IMR-90 (cell line): Measurements from ENCODE around the gene TAGLN3. TPM values are rescaled to one million over a fixed set of nuclear protein-coding genes. Genes with fewer than 3 reads are reported as not detected.

ENCODE experiments used
- ATAC-seq: fragments of 200-7000 bp; cut with Tn5 transposase; 2 replicates; pipeline ENCODE4 v1.9.1; 2020; ENCODE audit warnings: low read depth, mild to moderate bottlenecking, moderate library complexity
- BruUV-seq: library from RNA; stranded (reverse); fragments of 400-500 nt; replicated peaks from 2 replicates; lab custom pipeline; 2021; lab: Mats Ljungman, UMichigan
- CTCF ChIA-PET: fragments of 300-600 bp; formaldehyde crosslinking; extraction: SDS; loops from one replicate; lab custom pipeline; 2021; ENCODE audit warnings: antibody characterized with exemption; lab: Yijun Ruan, JAX
- POLR2A ChIA-PET: fragments of 300-600 bp; sonication (Branson Sonifier 250); formaldehyde crosslinking; loops from one replicate; lab custom pipeline; 2022; ENCODE audit warnings: antibody characterized with exemption; ENCODE audit not compliant: unreplicated experiment; lab: Charles Lee
- DNase-seq: peaks from one replicate; pipeline ENCODE4 v3.0.0; 2013
- H2AFZ ChIP-seq: replicated peaks from 2 replicates; pipeline ENCODE3; 2013; ENCODE audit warnings: low read length, mild to moderate bottlenecking; ENCODE audit not compliant: poor library complexity
- H2AK5ac ChIP-seq: 2 replicates; pipeline ENCODE4 v1.6.1; 2013; ENCODE audit warnings: low read depth, low read length, inconsistent platforms
- H2AK9ac ChIP-seq: replicated peaks from 2 replicates; pipeline ENCODE3; 2013; ENCODE audit warnings: mild to moderate bottlenecking, low read depth, low read length, moderate library complexity; ENCODE audit not compliant: poor library complexity
- H2BK120ac ChIP-seq: 2 replicates; pipeline ENCODE4 v1.6.1; 2013; ENCODE audit warnings: low read depth, low read length, inconsistent platforms
- H2BK15ac ChIP-seq: 3 replicates; pipeline ENCODE4 v1.6.1; 2013; ENCODE audit warnings: low read depth, low read length, inconsistent platforms
- H2BK20ac ChIP-seq: 2 replicates; pipeline ENCODE4 v1.6.1; 2013; ENCODE audit warnings: low read depth, mild to moderate bottlenecking, inconsistent platforms, low read length, moderate library complexity
- H2BK5ac ChIP-seq: 2 replicates; pipeline ENCODE4 v1.6.1; 2013; ENCODE audit warnings: mild to moderate bottlenecking, low read depth, low read length, inconsistent platforms; ENCODE audit not compliant: poor library complexity, severe bottlenecking
- H3K14ac ChIP-seq: replicated peaks from 2 replicates; pipeline ENCODE4 v1.6.1; 2013; ENCODE audit warnings: low read depth, low read length, inconsistent platforms
- H3K18ac ChIP-seq: 2 replicates; pipeline ENCODE4 v1.6.1; 2013; ENCODE audit warnings: low read depth, low read length, control low read depth
- H3K23ac ChIP-seq: 2 replicates; pipeline ENCODE4 v1.6.1; 2013; ENCODE audit warnings: low read depth, low read length, inconsistent platforms
- H3K27ac ChIP-seq: 2 replicates; pipeline ENCODE4 v1.5.1; 2013; ENCODE audit warnings: mild to moderate bottlenecking, control low read depth, low read length; ENCODE audit not compliant: insufficient read depth
- H3K27me3 ChIP-seq: 2 replicates; pipeline ENCODE4 v1.6.1; 2013; ENCODE audit warnings: low read length; ENCODE audit not compliant: control insufficient read depth, insufficient read depth
- H3K36me3 ChIP-seq: 2 replicates; pipeline ENCODE4 v1.6.1; 2013; ENCODE audit warnings: low read length, mixed read lengths; ENCODE audit not compliant: control insufficient read depth, insufficient read depth
- H3K4ac ChIP-seq: 2 replicates; pipeline ENCODE4 v1.6.1; 2013; ENCODE audit warnings: low read depth, low read length, inconsistent platforms
- H3K4me1 ChIP-seq: 2 replicates; pipeline ENCODE4 v1.6.1; 2013; ENCODE audit warnings: low read length, mixed read lengths; ENCODE audit not compliant: control insufficient read depth, insufficient read depth
- H3K4me2 ChIP-seq: 2 replicates; pipeline ENCODE4 v1.6.1; 2013; ENCODE audit warnings: low read depth, mild to moderate bottlenecking, control low read depth, low read length, moderate library complexity
- H3K4me3 ChIP-seq: 2 replicates; pipeline ENCODE4 v1.5.1; 2013; ENCODE audit warnings: low read depth, mild to moderate bottlenecking, control low read depth, low read length, moderate library complexity; ENCODE audit not compliant: insufficient read depth
- H3K56ac ChIP-seq: 2 replicates; pipeline ENCODE4 v1.6.1; 2013; ENCODE audit warnings: low read length, inconsistent platforms; ENCODE audit not compliant: insufficient read depth; ENCODE audit errors: extremely low read depth
- H3K79me1 ChIP-seq, 2 experiments: 2 replicates each; pipeline ENCODE4 v1.6.1; 2013; ENCODE audit warnings: low read length in 2 of 2, inconsistent platforms in 1 of 2, low read depth in 1 of 2
- H3K9ac ChIP-seq: 2 replicates; pipeline ENCODE4 v1.6.1; 2013; ENCODE audit warnings: low read depth, low read length, control low read depth
- H3K9me1 ChIP-seq: 2 replicates; pipeline ENCODE4 v1.6.1; 2013; ENCODE audit warnings: low read length, inconsistent platforms; ENCODE audit not compliant: insufficient read depth
- H3K9me3 ChIP-seq: 2 replicates; pipeline ENCODE4 v1.6.1; 2013; ENCODE audit warnings: low read length; ENCODE audit not compliant: control insufficient read depth, insufficient read depth
- H4K20me1 ChIP-seq: 2 replicates; pipeline ENCODE4 v1.6.1; 2013; ENCODE audit warnings: low read length, inconsistent platforms; ENCODE audit not compliant: insufficient read depth
- H4K5ac ChIP-seq: 2 replicates; pipeline ENCODE4 v1.6.1; 2013; ENCODE audit warnings: mild to moderate bottlenecking, low read depth, low read length, control low read depth
- H4K8ac ChIP-seq, 2 experiments: 2 replicates each; pipeline ENCODE4 v1.6.1; 2013; ENCODE audit warnings: low read depth in 2 of 2, low read length in 2 of 2, control low read depth in 1 of 2, inconsistent platforms in 1 of 2
- H4K91ac ChIP-seq: 2 replicates; pipeline ENCODE4 v1.6.1; 2013; ENCODE audit warnings: low read depth, low read length, inconsistent platforms; ENCODE audit not compliant: insufficient read depth
- BHLHE40 ChIP-seq: fragments of 150-350 bp; IDR thresholded peaks from 2 replicates; pipeline ENCODE4 v1.6.1; 2016; ENCODE audit warnings: mild to moderate bottlenecking, low read depth, low read length
- CEBPB ChIP-seq: IDR thresholded peaks from 2 replicates; pipeline ENCODE4 v1.6.1; 2012; ENCODE audit warnings: low read depth, low read length, improper control_type of control experiment
- CHD1 ChIP-seq: IDR thresholded peaks from 2 replicates; pipeline ENCODE4 v1.6.1; 2012; ENCODE audit warnings: low read depth, low read length, improper control_type of control experiment
- ELK1 ChIP-seq: fragments of 150-350 bp; IDR thresholded peaks from 2 replicates; pipeline ENCODE4 v1.6.1; 2016; ENCODE audit warnings: low read depth, mild to moderate bottlenecking, low read length, moderate library complexity, borderline replicate concordance
- FOS ChIP-seq: fragments of 150-350 bp; IDR thresholded peaks from 2 replicates; pipeline ENCODE4 v1.6.1; 2016; ENCODE audit warnings: low read depth, low read length
- MAZ ChIP-seq: IDR thresholded peaks from 2 replicates; pipeline ENCODE4 v1.6.1; 2012; ENCODE audit warnings: low read depth, mild to moderate bottlenecking, low read length, improper control_type of control experiment, moderate library complexity, borderline replicate concordance
- MXI1 ChIP-seq: IDR thresholded peaks from 2 replicates; pipeline ENCODE4 v1.6.1; 2012; ENCODE audit warnings: low read depth, mild to moderate bottlenecking, low read length, moderate library complexity, borderline replicate concordance
- NFE2L2 ChIP-seq: fragments of 150-350 bp; IDR thresholded peaks from 2 replicates; pipeline ENCODE4 v1.6.1; 2016; ENCODE audit warnings: low read depth, mild to moderate bottlenecking, low read length
- POLR2A ChIP-seq: IDR thresholded peaks from 2 replicates; pipeline ENCODE4 v1.6.1; 2012; ENCODE audit warnings: mild to moderate bottlenecking, low read depth, low read length
- RAD21 ChIP-seq: IDR thresholded peaks from 2 replicates; pipeline ENCODE4 v1.6.1; 2012; ENCODE audit warnings: low read length, improper control_type of control experiment
- RCOR1 ChIP-seq: IDR thresholded peaks from 2 replicates; pipeline ENCODE4 v1.6.1; 2012; ENCODE audit warnings: mild to moderate bottlenecking, low read length, improper control_type of control experiment; ENCODE audit not compliant: insufficient replicate concordance
- RFX5 ChIP-seq: IDR thresholded peaks from 2 replicates; pipeline ENCODE4 v1.8.0; 2012; ENCODE audit warnings: low read depth, mild to moderate bottlenecking, low read length, moderate library complexity
- WGBS, 2 experiments: methylation state at CpG; one replicate each; pipeline versions ENCODE4 v1.1.5 to v1.1.7; 2013; ENCODE audit warnings: missing lambda C conversion rate in 2 of 2; ENCODE audit not compliant: insufficient read length in 1 of 2; ENCODE audit errors: extremely low coverage in 2 of 2; 5-methylcytosine and 5-hydroxymethylcytosine counted together
- dilution Hi-C: fragments of 300-500 bp; cut with HindIII; formaldehyde crosslinking; loops from one replicate; pipeline ENCODE4 v1.14.3; 2018; ENCODE audit warnings: low sequenced_read_pairs; ENCODE audit not compliant: unreplicated experiment
- in situ Hi-C: fragments of 300-500 bp; cut with MboI; formaldehyde crosslinking; loops from 3 replicates; pipeline ENCODE4 v1.14.3; 2019; ENCODE audit warnings: low sequenced_read_pairs, inconsistent platforms, mixed read lengths
- intact Hi-C: fragments of 100-400 bp; cut with micrococcal nuclease; formaldehyde crosslinking; loops from 2 replicates; pipeline ENCODE4 v1.10.0; 2022
- polyA plus RNA-seq, 3 experiments: library from polyadenylated mRNA; depleted of rRNA; stranded (reverse); fragments of >200 nt; gene quantifications; 2 replicates each; pipeline ENCODE4 v1.2.3, GENCODE V29; 2012; ENCODE audit warnings: low replicate concordance in 1 of 3
- total RNA-seq: library from RNA; depleted of rRNA; stranded (reverse); fragments of >200 nt; gene quantifications from 2 replicates; pipeline ENCODE4 v1.2.3, GENCODE V29; 2012

The TAGLN3 gene
- total and polyA plus RNA-seq, 2 of the 4 experiments (the other 2 are of a cell fraction), result 3.2 to 7.7 TPM

DNA sequence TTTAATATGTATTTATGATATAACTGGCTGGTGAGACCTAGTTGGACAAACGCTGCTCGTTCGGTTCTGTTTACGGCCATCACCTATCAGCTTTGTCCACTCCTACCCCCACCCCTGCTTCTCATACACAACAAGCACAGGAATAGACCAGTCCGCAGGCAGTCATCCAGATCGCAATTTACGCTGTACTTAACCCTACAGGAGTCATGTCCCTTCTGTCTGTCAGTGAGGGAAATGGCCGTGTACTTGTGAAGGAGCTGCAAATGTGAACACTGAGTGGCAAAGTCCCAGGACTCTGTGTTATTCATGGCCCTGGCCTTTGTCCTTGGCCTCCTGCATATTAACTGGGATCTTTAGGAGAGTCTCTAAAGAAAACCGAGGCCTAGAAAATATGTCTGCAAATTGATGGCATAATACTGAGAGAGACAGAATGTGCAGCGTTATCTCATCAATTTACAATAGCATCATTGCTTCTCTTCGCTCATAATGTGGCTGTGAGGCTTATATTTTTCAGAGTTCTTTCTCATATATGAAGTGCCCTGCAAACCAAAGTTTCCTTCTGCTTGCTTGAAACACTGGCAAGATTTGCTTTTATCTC is 27.1 kb upstream of the TAGLN3 start:
- intact Hi-C loops, result no loop called here
- CTCF ChIA-PET, result no interaction called here
- POLR2A ChIA-PET, result no interaction called here
- H4K5ac ChIP-seq, result no peak overlapping the region
- H3K56ac ChIP-seq, result no peak overlapping the region
- no peak for TF ChIP-seq RCOR1
- no peak for TF ChIP-seq POLR2A
- no peak for TF ChIP-seq CHD1
- no peak for TF ChIP-seq NFE2L2
- no peak for TF ChIP-seq MAZ
- TF ChIP-seq BHLHE40, result no peak
- TF ChIP-seq RFX5, result no peak
- no peak for TF ChIP-seq FOS
- no peak for TF ChIP-seq ELK1
- no peak for TF ChIP-seq RAD21
- no peak for TF ChIP-seq MXI1
- TF ChIP-seq CEBPB, result no peak
- H3K79me1 ChIP-seq, result no peaks in the 10 kb centered on the region
- no peak overlapping the region for H3K23ac ChIP-seq
- H4K20me1 ChIP-seq, result no peaks in the 10 kb centered on the region
- in situ Hi-C loops, result loop anchor here (5.0 to 25.0 kb wide), 2 partner anchors 254 to 384 kb away; partner anchors contain the start of gene ZBED2
- peaks cover 3% of the 10 kb centered on the region for H3K36me3 ChIP-seq
- no peaks in the 10 kb centered on the region for H3K27me3 ChIP-seq
- dilution Hi-C loops, result loop anchor here (25.0 kb wide), 1 partner anchor 259 kb away; no protein-coding TSS in a partner anchor
- no peak overlapping the region for H3K14ac ChIP-seq
- no peak overlapping the region for H3K4me2 ChIP-seq
- H2BK20ac ChIP-seq, result no peak overlapping the region
- H2BK15ac ChIP-seq, result no peak overlapping the region
- H3K27ac ChIP-seq, result no peak overlapping the region
- no peak for DNase-seq
- no peak overlapping the region for H2BK5ac ChIP-seq
- no peak overlapping the region for H3K18ac ChIP-seq
- WGBS, 2 experiments, result no CpG with 5 or more reads among the region's 11 CpGs
- H3K9ac ChIP-seq, result no peak overlapping the region
- no peaks in the 10 kb centered on the region for H3K9me1 ChIP-seq
- ATAC-seq, result no peak
- peak overlapping the region; percentile 12 for H2AFZ ChIP-seq
- no peak overlapping the region for H4K91ac ChIP-seq
- no peak overlapping the region for H3K4ac ChIP-seq
- no peaks in the 10 kb centered on the region for H3K4me1 ChIP-seq
- no peak overlapping the region for H2AK5ac ChIP-seq
- no peak overlapping the region for H4K8ac ChIP-seq
- BruUV-seq, result no TSS peak
- H3K4me3 ChIP-seq, result no peak overlapping the region
- no peaks in the 10 kb centered on the region for H3K9me3 ChIP-seq
- H2BK120ac ChIP-seq, result no peak overlapping the region
- no peak overlapping the region for H2AK9ac ChIP-seq
